C4-2B (cell line): Measurements from ENCODE around the gene MMP17.

Experiments
- CTCF ChIP-seq: fragments of 450-650 bp; conservative IDR thresholded peaks from 2 replicates; pipeline ENCODE4 v1.5.1; 2017; ENCODE audit warnings: mild to moderate bottlenecking
- ZFX ChIP-seq: fragments of 450-650 bp; IDR thresholded peaks from 2 replicates; pipeline ENCODE4 v1.6.1; 2017

DNA sequence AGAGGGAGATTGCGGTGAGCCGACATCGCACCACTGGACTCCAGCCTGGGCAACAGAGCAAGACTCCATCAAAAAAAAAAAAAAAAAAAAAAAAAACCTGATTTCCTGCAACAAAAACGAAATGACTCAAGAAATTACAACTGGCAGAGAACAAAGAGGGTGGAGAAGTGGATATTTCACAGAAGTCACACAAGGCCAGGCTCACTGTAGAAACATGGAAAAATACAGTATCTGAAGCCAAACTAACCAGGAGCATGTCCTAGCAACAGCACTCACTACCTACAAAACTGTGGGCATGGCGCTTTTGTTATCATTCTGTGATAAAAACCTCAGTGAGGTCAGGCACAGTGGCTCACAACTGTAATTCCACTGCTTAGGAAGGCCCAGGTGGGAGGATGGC, 11.7 kb upstream of the MMP17 start:
- TF ChIP-seq CTCF, result no peak
- TF ChIP-seq ZFX, result no peak
